ENCODE results near the gene TMX2.

- TF ChIP-seq TAF1 (IDR thresholded peaks at IDR 0.05; ENCODE audit: low read depth) = no peak
- no peak for TF ChIP-seq CREB1 (IDR thresholded peaks at IDR 0.05; ENCODE audit: low read depth)
- TF ChIP-seq NFIC (IDR thresholded peaks at IDR 0.05) = no peak
- TF ChIP-seq RAD21 (IDR thresholded peaks at IDR 0.05; ENCODE audit: low read depth) = no peak
- TF ChIP-seq, protein P1, sequence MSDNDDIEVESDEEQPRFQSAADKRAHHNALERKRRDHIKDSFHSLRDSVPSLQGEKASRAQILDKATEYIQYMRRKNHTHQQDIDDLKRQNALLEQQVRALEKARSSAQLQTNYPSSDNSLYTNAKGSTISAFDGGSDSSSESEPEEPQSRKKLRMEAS (IDR thresholded peaks at IDR 0.05) = peak; percentile 42; the same call in 1 of the 2 replicates
- TF ChIP-seq EGR1 (IDR thresholded peaks at IDR 0.05) = 0 out of 2 replicates have a peak, but pooled peaks have one; percentile 45
- TF ChIP-seq EP300 (IDR thresholded peaks at IDR 0.05; ENCODE audit: borderline replicate concordance) = no peak
- TF ChIP-seq USF1 (IDR thresholded peaks at IDR 0.05) = no peak
- no peak for TF ChIP-seq YY1 (IDR thresholded peaks at IDR 0.05; ENCODE audit: low read depth)
- TF ChIP-seq, protein P2, sequence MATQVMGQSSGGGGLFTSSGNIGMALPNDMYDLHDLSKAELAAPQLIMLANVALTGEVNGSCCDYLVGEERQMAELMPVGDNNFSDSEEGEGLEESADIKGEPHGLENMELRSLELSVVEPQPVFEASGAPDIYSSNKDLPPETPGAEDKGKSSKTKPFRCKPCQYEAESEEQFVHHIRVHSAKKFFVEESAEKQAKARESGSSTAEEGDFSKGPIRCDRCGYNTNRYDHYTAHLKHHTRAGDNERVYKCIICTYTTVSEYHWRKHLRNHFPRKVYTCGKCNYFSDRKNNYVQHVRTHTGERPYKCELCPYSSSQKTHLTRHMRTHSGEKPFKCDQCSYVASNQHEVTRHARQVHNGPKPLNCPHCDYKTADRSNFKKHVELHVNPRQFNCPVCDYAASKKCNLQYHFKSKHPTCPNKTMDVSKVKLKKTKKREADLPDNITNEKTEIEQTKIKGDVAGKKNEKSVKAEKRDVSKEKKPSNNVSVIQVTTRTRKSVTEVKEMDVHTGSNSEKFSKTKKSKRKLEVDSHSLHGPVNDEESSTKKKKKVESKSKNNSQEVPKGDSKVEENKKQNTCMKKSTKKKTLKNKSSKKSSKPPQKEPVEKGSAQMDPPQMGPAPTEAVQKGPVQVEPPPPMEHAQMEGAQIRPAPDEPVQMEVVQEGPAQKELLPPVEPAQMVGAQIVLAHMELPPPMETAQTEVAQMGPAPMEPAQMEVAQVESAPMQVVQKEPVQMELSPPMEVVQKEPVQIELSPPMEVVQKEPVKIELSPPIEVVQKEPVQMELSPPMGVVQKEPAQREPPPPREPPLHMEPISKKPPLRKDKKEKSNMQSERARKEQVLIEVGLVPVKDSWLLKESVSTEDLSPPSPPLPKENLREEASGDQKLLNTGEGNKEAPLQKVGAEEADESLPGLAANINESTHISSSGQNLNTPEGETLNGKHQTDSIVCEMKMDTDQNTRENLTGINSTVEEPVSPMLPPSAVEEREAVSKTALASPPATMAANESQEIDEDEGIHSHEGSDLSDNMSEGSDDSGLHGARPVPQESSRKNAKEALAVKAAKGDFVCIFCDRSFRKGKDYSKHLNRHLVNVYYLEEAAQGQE (IDR thresholded peaks at IDR 0.05; ENCODE audit: low read depth) = no peak
- no peak for TF ChIP-seq FOXM1 (IDR thresholded peaks at IDR 0.05; ENCODE audit: borderline replicate concordance, low read depth)
- TF ChIP-seq CEBPB (IDR thresholded peaks at IDR 0.05) = no peak
- no peak for TF ChIP-seq TEAD4 (IDR thresholded peaks at IDR 0.05)
- TF ChIP-seq ZBTB7A (IDR thresholded peaks at IDR 0.05; ENCODE audit: low read depth) = no peak
These were observed 758 bp upstream of the TMX2 start, which contains the start of gene MED19 for GRCh38 chr11:57711414-57712255.

Data from Ishikawa (cell line).